ENCODE results near the gene HOXB9. TPM values are rescaled to one million over a fixed set of nuclear protein-coding genes. Genes with fewer than 3 reads are reported as not detected.

The HOXB9 gene
- total RNA-seq, 2 donors from 2014 or later = 0.09 to 0.68 TPM

DNA sequence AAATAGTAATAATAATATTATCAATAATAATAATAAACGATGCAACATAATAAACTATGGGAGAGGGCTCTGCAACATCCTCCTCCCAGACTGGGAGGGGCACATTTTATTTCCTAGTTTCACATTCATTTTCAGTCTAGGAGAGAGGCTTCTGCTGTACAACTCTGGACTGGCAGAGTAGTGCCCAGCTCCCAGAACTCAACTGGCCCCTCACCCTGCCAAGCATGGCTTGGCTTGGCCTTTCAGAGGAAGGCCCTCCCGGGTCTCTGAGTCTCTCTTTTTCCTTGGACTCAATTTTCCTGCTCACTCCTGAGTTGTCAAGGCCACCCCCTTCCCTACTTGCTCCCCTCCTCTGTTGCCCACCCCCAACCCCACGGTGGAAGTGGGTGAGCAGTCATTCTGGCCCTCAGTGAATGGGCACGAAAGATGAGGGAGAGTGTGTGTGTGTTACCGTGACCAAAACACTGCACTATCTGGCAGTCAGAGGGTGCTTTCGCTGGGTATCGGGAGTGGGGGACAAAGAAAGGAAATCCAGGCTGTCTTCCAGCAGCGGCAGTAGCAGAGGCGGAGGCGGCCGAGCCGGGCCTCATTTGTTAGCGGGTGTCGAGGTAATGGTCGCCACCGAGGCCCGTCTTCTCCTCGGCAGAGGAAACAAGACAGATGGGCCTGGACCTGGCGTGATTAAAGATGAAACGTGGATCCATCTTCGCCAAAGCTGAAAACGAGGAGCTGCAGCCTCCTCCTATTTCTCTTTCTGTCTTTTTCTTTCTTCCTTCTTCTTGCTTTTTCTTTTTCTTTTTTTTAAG lies 50.3 kb downstream of the HOXB9 start:
- Histone ChIP-seq H3K27me3 (replicated peaks; ENCODE audit: insufficient read depth) (peaks cover 52% of the 10 kb centered on the region), H3K36me3 (no peaks in the 10 kb centered on the region), H3K27ac (no peak overlapping the region), H3K9me3 (no peaks in the 10 kb centered on the region), H3K4me1 (replicated peaks) (no peaks in the 10 kb centered on the region), H3K4me3 (no peak overlapping the region)
- no peak for DNase-seq (ENCODE audit: low spot score)
- WGBS = 34% methylated on average over 22 of the region's 22 CpGs
- intact Hi-C loops (cut with DNase I) = no loop called here
- TF ChIP-seq POLR2A (IDR thresholded peaks at IDR 0.05) (no peak), POLR2AphosphoS5 (IDR thresholded peaks at IDR 0.05) (no peak)
- TF ChIP-seq, protein P1, sequence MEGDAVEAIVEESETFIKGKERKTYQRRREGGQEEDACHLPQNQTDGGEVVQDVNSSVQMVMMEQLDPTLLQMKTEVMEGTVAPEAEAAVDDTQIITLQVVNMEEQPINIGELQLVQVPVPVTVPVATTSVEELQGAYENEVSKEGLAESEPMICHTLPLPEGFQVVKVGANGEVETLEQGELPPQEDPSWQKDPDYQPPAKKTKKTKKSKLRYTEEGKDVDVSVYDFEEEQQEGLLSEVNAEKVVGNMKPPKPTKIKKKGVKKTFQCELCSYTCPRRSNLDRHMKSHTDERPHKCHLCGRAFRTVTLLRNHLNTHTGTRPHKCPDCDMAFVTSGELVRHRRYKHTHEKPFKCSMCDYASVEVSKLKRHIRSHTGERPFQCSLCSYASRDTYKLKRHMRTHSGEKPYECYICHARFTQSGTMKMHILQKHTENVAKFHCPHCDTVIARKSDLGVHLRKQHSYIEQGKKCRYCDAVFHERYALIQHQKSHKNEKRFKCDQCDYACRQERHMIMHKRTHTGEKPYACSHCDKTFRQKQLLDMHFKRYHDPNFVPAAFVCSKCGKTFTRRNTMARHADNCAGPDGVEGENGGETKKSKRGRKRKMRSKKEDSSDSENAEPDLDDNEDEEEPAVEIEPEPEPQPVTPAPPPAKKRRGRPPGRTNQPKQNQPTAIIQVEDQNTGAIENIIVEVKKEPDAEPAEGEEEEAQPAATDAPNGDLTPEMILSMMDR (IDR thresholded peaks at IDR 0.05) = no peak

DNA sequence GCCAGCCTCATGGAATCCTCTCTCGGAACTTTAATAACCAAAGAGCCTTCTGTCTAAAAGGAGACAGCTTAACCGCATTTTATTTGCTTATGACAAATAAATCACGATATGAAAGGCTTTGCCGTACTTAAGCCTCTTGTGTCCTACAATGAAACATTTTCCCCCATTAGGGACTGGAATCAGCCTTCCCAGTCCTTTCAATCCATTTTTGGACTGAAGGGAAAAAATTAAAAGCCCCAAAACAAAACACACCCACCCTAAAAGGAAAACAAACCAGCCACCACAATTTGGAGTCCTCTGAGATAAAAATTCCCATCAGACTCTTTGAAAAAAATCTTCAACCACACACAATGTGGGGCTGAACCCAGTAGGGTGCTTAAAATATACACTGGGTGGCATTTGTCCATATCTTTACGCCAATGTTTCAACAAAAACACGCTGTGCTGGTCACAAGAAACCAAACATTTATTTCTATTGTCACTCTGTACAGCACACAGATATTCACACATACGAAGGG lies 51.0 kb downstream of the HOXB9 start:
- Histone ChIP-seq H3K9me3 (no peaks in the 10 kb centered on the region), H3K4me3 (no peak overlapping the region), H3K36me3 (no peaks in the 10 kb centered on the region), H3K27me3 (replicated peaks; ENCODE audit: insufficient read depth) (peaks cover 45% of the 10 kb centered on the region), H3K4me1 (replicated peaks) (no peaks in the 10 kb centered on the region), H3K27ac (no peak overlapping the region)
- WGBS = 30% methylated on average over 7 of the region's 7 CpGs
- no peak for DNase-seq (ENCODE audit: low spot score)
- TF ChIP-seq POLR2AphosphoS5 (IDR thresholded peaks at IDR 0.05) (no peak), POLR2A (IDR thresholded peaks at IDR 0.05) (no peak)
- TF ChIP-seq, protein P1 (IDR thresholded peaks at IDR 0.05) = no peak
- intact Hi-C loops (cut with DNase I) = no loop called here

- DNase-seq (ENCODE audit: low spot score) = no peak
- Histone ChIP-seq H3K36me3 (no peaks in the 10 kb centered on the region), H3K4me3 (no peak overlapping the region), H3K4me1 (replicated peaks) (no peaks in the 10 kb centered on the region), H3K27ac (no peak overlapping the region), H3K27me3 (replicated peaks; ENCODE audit: insufficient read depth) (peaks cover 43% of the 10 kb centered on the region), H3K9me3 (no peaks in the 10 kb centered on the region)
- WGBS = 35% methylated on average over 8 of the region's 8 CpGs
- intact Hi-C loops (cut with DNase I) = no loop called here
- TF ChIP-seq POLR2A (IDR thresholded peaks at IDR 0.05) (no peak), POLR2AphosphoS5 (IDR thresholded peaks at IDR 0.05) (no peak)
Measured at GRCh38 chr17:48574505-48575065, 51.6 kb downstream of the HOXB9 start.

- DNase-seq (ENCODE audit: low spot score) = no peak
- H3K4me1 ChIP-seq (replicated peaks) = no peaks in the 10 kb centered on the region
- intact Hi-C loops (cut with DNase I) = no loop called here
- H3K36me3 ChIP-seq = no peaks in the 10 kb centered on the region
- peaks cover 32% of the 10 kb centered on the region for H3K27me3 ChIP-seq (replicated peaks; ENCODE audit: insufficient read depth)
- TF ChIP-seq POLR2AphosphoS5 (IDR thresholded peaks at IDR 0.05) = no peak
- TF ChIP-seq POLR2A (IDR thresholded peaks at IDR 0.05) = no peak
- TF ChIP-seq, protein P1 (IDR thresholded peaks at IDR 0.05) = no peak
- WGBS = 92% methylated on average over 1 of the region's 1 CpG
- H3K27ac ChIP-seq = no peak overlapping the region
- H3K9me3 ChIP-seq = no peaks in the 10 kb centered on the region
- H3K4me3 ChIP-seq = no peak overlapping the region
Measured at GRCh38 chr17:48571826-48572417, 54.2 kb downstream of the HOXB9 start.

MicroRNAs within 50 kb of the gene (microRNA counts, 767-probe panel; counts per million panel counts)
- microRNA hsa-miR-10a-5p = 2,273 to 2,894 counts per million in 2 donors

Small RNAs within 50 kb of the gene (microRNA-seq; reads per million reads assigned to microRNA genes)
- gene MIR196A1 = 0.42 reads per million

Small RNAs within 50 kb of the gene (small RNA-seq; reads per million reads assigned to genes)
- gene MIR196A1 = 0 to 0.19 reads per million in 2 donors

Other genes starting within 250 kb of the HOXB9 start
- 1 to 10 TPM; 1.1 to 1.4 TPM for gene SKAP1, start 196.1 kb downstream of the HOXB9 start, total RNA-seq
- not detected for gene HOXB1, start 95.3 kb downstream of the HOXB9 start, total RNA-seq
- 1 to 10 TPM; 4.1 to 9.5 TPM for gene HOXB2, start 81.2 kb downstream of the HOXB9 start, total RNA-seq
- 1 to 10 TPM in 1 of 2 donors, under 1 TPM in 1; 0.41 to 1.1 TPM for gene HOXB4, start 48.0 kb downstream of the HOXB9 start, total RNA-seq
- 10 to 100 TPM in 1 of 2 donors, 1 to 10 TPM in 1; 7.8 to 11.4 TPM for gene HOXB3, start 36.1 kb downstream of the HOXB9 start, total RNA-seq
- 1 to 10 TPM in 1 of 2 donors, under 1 TPM in 1; 0.36 to 1.1 TPM for gene HOXB5, start 32.6 kb downstream of the HOXB9 start, total RNA-seq
- under 1 TPM; 0.27 to 0.40 TPM for gene HOXB6, start 21.4 kb downstream of the HOXB9 start, total RNA-seq
- 1 to 10 TPM in 1 of 2 donors, under 1 TPM in 1; 0.73 to 3.4 TPM for gene HOXB7, start 15.3 kb downstream of the HOXB9 start, total RNA-seq
- gene HOXB8, start 11.1 kb downstream of the HOXB9 start, total RNA-seq = under 1 TPM; 0.09 to 0.97 TPM
- 100 to 1,000 TPM in 1 of 2 donors, 10 to 100 TPM in 1; 56.7 to 243 TPM for gene PRAC1, start 96.2 kb upstream of the HOXB9 start, total RNA-seq
- gene PRAC2, start 96.8 kb upstream of the HOXB9 start, total RNA-seq = 100 to 1,000 TPM in 1 of 2 donors, 1 to 10 TPM in 1; 9.6 to 135 TPM
- 100 to 1,000 TPM in 1 of 2 donors, 10 to 100 TPM in 1; 78.7 to 249 TPM for gene HOXB13, start 102.4 kb upstream of the HOXB9 start, total RNA-seq
- 1 to 10 TPM in 1 of 2 donors, under 1 TPM in 1; 0.23 to 4.0 TPM for gene TTLL6, start 190.9 kb upstream of the HOXB9 start, total RNA-seq
- gene CALCOCO2, start 204.7 kb upstream of the HOXB9 start, total RNA-seq = 10 to 100 TPM; 60.1 to 78.8 TPM